SKM-1 (cell line): ENCODE measurements around the gene TUFT1.
A peak's percentile ranks its signal among the peaks of the same experiment; 100 is the strongest.

ENCODE experiments used
- DNase-seq: peaks from one replicate; lab custom pipeline; 2025; ENCODE audit not compliant: unreplicated experiment; lab: John Stamatoyannopoulos, UW

Gene TUFT1, protein sequence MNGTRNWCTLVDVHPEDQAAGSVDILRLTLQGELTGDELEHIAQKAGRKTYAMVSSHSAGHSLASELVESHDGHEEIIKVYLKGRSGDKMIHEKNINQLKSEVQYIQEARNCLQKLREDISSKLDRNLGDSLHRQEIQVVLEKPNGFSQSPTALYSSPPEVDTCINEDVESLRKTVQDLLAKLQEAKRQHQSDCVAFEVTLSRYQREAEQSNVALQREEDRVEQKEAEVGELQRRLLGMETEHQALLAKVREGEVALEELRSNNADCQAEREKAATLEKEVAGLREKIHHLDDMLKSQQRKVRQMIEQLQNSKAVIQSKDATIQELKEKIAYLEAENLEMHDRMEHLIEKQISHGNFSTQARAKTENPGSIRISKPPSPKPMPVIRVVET

DNA sequence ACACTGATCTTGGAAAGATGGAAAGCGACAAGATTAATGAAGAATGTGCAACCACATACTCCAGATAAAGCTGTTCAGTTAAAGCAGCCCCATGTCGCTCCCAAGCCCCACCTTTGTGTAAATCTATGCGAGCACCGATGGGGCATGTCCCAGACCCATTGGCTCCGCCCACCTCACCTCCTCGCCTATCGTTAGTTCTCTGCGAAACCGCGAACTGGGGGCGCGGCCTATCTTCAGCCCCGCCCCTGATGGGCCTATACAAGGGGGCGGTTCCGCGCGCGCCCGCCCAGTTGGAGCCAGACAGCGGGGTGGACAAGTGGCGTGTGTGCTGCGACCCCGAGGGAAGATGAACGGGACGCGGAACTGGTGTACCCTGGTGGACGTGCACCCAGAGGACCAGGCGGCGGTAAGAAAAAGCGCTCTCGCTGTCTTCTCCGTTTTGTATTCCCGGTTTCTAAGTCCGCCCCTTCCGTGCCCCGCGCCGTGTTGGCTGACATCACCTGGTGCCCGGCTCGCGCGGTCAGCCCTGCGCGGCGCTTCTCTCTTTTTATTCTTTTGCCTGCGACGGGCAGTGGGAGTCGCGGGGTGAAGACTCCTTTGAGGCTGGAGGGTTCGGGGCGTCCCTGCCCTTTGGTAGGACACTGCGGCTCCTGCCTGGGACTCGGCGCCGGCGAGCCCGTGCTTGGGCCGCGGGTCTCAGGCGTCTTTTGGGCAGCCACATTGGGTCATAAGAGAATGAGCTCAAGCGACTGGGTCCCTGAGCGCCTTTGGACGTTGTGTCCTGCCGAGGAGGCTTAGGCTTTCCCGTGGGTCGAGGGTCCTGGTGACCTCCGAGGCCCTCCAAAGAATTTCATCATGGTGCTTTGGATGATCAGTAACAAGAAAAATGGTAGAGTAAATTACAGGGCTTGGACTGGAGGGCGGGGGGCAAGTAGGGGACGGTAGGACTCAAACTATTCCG is at the start of gene TUFT1:
TSS of gene TUFT1 (plus strand) at position 289 of the 961 bp plus-strand sequence. CDS start at position 347, 58 bp downstream.
- peak; percentile 96 for DNase-seq

DNA sequence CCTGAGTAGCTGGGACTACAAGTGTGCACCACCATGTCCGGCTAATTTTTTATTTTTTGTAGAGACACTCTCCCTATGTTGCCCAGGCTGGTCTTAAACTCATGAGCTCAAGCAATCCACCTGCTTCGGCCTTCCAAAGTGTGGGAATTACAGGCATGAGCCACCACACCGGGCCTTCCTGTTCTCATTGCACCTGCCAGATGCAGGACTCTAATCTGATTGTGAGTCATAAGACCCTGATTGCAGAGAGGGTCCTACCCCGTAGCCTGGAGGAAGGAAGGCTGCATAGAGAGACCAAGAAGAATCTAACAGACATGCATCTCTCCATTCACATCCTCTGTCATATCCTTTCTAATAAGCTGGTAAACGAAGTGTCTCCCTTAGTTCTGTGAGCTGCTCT is 48.5 kb upstream of the TUFT1 start:
- DNase-seq: no peak

DNA sequence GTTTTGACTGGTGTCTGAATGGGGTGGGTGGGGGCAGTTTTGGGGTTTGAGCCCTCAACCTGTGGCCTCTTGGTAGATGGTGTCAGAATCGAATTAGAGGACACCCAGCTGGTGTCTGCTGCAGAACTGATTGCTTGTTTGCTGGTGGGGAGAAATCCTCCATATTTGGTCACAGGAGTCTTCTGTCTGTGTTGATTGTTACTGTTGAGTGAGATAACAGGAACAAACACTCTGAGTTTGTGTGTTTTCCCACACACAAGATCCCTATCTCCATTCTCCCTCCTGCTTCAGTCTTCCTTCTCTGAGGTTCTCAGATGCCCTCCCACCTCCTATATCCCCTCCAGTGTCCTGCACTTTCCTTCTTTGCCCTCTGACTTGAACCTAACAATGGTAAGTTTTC is 48.0 kb upstream of the TUFT1 start:
- DNase-seq: no peak

DNA sequence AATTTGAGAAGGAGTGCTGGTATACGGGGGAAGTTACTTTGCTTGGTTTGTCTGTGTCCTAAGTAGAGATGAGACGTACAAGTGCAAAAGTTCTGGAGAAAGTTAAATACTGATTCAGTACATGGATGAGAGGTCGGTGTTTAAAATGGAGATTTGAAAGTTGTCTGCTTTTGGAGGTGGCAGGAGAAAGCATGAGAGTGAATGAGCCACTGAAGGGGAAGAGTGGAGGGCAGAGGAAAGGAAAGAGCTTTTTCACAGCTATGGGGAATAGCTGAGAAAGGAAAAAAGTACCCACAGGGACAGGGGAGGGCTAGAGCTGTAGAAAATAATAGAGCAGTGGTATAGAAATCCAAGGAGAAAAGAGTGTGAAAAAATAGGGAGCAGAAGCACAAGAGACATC is 47.1 kb upstream of the TUFT1 start:
- DNase-seq: no peak

DNA sequence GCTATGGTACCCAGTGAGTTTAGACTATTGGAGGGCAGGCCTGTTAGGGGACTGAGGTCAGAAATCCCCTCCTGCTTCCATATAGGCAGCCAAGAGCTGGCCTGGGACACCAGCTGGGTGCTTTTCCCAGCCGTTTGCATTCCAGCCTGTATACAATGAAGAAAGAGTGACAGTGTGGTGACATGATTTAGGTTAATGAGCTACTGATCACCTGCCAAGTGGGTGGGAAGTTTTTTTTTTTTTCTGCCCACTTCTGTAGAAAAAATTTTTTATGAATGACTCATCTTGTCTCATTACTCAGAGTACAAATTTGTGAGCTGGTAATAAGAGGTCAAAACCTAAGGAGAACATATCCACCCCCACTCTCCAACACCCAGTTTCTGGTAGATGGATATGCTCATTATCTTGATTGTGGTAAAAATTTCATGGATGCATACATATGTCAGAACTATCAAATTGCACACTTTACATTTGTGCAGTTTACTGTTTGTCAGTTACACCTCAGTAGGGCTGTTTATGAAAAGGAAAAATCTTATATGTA is 45.3 kb upstream of the TUFT1 start:
- no peak for DNase-seq

DNA sequence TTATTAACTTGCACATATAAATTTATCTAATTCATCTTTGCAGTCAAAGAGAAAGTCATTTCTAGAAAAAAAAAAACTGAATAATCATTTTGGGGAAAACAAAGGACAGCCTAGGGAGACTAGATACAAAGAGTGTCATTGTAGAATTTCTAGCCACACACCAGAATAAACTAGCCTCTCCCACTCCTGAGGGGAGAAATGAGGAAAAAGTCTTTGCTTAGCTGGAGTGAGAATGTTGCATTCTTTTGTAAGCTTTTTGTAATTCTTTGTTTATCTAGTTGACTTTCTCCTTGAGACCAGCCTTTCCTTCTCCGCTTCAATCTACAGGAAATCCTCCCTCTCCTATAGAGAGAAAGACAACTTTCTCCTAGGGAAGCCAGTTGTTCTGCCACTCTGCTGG is 44.8 kb upstream of the TUFT1 start:
- no peak for DNase-seq

DNA sequence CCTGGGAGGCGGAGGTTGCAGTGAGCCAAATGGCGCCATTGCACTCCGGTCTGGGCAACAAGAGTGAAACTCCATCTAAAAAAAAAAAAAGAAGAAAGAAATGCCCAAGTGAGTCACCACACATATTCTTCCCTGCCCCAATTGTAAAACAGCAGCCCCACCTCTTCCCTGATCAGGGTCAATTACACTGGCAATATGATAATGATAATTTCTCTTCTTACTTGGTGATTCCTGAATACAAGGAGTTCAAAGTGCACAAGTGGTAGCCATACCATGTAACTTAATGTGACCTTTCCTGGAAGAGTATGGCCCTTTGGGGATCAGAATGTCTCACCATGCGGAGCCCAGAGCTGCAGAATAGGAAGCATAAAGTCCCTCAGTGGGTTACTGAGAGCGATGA is 40.7 kb upstream of the TUFT1 start:
- DNase-seq: no peak

DNA sequence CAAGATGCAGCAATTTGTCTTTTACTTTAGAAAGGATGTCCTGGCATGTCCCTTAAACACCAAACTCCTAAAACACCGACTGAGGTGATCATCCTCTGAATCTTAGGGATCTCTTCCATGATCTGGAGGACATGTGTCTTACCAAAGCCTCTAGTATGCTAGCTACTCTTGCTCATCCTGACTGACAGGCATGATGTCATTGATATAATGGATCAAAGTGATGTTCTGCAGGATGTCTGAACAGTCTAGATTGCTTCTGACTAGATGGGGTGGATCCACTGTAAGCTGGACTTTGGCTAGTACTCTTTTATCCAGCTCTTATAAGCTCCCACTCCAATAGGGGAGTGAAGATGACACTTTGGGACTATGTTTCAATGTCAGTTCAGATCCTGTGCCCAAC is 40.2 kb upstream of the TUFT1 start:
- no peak for DNase-seq

DNA sequence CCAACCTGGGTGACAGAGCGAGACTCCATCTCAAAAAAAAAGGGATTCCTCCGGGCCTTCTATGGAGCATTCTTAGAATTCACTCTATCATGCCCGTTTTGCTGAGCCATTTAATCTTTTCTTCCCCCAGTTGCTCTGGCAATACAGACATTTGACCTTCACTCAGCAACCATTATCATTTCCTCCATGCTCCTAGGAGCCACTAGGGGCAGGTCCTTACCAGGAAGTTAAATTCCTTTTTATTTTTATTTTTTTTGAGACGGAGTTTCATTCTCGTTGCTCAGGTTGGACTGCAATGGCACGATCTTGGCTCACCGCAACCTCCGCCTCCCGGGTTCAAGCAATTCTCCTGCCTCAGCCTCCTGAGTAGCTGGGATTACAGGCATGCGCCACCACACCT is 38.6 kb upstream of the TUFT1 start:
- no peak for DNase-seq

DNA sequence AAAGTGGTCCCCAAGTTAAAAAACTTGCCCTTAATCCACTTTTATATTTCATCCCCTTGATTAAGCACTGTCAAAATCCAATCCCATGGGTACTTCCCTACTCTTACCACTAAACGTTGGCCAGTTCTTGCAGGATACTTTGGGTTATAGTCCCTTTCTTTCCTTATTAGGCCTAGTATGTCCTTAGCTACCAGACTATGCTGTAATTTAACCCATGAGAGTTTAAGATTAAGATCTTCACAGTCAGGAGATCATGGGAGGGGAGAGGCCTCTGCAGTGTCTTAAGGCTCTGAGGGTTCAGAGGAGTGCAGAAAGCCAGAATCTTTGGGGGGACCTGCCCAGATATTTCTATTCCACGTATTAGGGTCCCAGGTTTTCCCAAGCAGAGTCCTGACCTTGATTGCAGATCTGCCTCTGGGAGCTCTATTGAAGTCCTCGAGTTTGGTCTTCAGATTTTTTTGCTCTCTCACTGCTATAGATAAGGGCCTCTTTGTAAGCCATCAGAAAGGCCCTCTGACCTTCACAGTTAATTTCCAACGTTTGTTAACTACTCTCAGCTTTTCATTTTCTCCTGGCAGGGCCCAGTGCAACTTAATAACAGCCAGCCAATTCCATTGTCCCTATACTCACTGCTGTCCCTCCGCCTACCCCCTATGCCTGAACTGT is 37.9 kb upstream of the TUFT1 start:
- no peak for DNase-seq

DNA sequence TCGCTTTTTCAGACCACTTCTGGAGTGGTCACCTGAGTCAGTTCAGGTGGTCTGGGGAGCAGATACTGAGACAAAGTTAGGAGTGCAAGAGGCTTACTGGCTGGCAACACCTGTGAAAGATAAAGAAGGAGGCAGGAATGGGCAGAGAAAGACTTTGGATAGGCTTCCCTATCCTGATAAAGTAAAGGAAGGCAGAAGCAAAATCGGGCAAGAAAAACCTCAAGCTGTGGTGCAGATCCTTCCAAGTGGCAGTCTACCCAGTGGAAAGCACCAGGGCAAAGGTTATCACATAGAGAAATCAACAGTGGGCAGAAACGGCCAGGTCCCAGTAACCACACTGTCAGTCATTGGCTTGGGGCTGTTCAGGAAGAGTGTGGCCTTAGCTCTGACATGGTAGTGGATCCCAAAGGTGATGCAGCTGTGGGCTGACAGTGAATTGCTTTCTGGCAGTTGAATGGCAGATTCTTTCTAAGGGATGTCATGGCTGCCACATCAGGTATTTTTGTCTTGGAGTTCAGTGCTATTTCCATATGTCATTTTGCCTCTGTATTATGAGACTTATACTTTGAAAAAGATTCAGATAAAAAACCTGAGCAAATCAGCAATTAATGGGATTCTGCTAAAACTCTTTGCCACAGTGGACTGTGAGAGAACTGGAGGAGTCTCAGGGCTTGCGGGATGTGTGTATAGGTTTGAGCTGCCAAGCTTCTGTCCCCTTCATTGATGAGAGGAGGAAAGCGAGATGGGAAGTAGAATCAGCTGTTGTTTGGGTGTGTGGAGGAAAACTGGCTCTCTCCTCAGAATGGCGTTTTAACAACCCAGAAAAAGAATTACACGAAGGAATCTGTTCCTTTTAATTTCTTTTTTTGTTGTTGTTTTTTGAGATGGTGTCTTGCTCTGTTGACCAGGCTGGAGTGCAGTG is 37.0 kb upstream of the TUFT1 start:
- no peak for DNase-seq

DNA sequence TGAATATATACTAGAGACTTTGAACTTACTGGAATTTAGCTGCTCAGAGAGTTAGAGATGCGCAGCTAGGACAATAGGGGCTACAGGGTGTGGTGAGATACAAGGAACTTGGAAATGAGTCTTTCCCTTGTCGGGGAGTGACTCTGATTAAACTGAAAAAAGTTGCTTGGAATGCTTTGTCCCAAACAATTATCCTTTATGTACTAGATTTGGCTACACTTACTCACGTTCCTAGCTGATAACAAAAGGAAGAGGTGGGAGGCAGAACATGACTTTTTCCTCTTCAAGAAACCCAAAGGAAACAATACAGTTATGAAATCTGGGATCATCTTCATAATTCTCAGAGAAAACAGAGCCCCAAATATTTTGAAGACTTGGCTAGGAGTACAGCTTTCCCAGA is 35.9 kb upstream of the TUFT1 start:
- DNase-seq: no peak

DNA sequence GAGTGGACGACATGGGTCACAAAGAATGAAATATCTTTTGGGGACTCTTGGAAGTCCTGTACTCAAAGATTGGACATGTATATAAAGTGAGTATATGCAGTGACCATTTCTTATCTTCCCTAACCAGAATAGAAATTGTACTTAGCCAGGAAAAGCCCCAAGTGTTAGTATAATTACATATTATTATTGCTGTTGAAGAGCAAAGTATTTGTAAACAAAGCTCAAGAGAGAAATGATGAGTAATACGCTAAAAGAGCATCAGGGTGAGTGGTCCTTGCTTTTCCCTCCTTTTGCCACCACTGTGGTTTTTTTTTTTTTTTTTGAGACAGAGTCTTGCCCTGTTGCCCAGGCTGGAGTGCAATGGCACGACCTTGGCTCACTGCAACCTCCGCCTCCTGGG is 35.4 kb upstream of the TUFT1 start:
- DNase-seq: no peak

DNA sequence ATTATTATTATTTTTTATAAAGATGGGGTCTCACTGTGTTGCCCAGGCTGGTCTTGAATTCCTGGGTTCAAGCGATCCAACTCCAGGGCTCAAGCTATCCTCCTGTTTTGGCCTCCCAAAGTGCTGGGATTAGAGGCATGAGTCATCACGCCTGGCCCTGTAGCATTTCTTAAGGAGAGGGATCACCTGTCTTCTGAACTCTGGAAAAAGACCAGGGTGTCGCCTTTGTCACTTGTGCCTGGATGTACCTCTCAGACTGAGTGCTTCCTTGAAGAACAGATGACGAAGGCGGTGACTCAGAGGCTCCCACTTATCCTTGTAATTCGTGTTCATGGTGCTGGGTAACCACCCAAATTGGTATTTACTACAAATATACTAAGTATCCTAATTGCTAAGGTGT is 31.3 kb upstream of the TUFT1 start:
- no peak for DNase-seq

DNA sequence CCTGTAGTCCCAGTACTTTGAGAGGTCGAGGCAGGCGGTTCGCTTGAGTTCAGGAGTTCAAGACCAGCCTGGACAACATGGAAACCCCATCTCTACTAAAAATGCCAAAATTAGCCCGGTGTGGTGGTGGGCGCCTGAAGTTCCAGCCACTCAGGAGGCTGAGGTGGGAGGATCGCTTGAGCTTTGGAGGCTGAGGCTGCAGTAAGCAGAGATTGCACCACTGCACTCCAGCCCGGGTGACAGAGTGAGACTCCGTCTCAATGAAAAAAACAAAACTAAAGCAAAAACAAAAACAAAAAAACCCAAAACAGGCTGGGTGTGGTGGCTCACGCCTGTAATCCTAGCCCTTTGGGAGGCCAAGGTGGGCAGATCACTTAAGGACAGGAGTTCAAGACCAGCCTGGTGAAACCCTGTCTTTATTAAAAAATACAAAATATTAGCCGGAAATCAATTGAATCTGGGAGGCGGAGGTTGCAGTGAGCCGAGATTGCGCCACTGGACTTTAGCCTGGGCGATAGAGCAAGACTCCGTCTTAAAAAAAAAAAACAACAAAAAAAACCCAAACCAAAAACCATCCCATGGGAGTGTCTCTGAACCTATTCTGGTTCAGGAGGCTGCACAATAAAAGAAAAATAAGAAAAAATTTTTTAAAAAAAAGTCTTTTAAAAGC is 30.6 kb upstream of the TUFT1 start:
- DNase-seq: no peak

DNA sequence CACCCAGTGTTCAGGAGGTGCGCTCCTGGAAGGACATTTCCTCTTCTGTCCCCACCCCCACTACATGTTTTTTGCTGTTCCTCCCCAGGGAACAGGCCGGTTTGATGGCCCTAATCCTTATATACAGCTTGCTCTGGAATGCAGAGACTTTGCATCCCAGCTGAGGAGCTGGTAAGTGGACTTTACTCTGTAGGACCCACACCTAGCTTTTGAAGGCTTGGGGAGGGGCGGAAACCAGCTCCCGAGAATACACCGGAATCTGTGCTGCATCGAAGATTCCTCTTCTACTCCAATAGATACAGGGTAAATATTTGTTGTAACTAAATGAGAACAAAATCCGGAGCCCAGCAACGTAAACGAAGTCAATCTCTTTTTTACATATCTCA is 30.1 kb upstream of the TUFT1 start:
- no peak for DNase-seq

DNA sequence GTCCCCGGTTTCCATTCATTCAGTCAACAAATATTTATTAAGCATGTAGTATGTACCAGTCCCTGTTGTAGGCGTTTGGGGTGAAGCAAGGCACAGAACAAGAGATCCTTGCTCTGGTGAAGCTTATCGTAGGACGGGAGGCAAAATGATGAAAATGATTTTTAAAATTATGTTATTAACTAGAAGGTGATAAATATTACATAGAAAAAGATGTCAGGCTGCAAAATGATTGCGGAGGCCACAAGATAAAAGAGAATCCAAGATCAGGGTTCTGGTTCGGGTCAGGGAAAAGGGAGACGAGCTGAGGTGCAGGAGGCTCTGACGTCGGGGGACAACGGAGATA is 29.5 kb upstream of the TUFT1 start:
- DNase-seq: no peak

DNA sequence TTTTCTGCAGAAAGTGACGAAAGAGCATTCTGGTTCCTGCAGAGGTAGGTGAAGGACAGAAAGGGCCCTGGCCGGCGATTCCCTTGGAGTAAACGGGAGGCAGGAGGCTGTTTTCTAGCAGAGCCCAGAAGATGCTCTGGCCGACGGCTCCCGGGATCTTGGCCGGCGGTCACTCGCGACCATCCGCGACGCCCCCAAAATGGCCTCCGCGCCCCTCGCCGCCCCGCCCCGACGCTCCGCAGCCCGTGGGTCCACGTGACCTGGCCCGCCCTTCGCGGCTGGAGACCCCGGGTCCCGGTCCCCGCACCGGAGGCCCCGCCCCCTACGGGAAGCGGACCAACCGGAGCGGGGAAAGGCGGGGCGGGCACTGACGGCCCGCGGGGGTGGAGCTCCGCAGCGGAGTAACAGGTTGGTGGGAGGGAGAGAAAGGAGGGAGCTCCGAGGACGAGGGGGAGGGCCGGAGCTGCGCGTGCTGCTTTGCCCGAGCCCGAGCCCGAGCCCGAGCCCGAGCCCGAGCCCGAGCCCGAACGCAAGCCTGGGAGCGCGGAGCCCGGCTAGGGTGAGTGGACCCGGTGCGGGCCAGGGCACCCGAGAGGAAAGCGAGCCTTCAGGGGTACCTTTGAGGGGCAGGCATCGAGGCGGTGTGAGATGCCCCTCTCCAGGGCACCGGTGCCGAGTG is 29.0 kb upstream of the TUFT1 start, which contains the start of gene CGN:
TSS of gene CGN (plus strand) at position 431 of the 679 bp plus-strand sequence. CDS start 7,133 bp downstream, outside the sequence.
- peak; percentile 94 for DNase-seq

DNA sequence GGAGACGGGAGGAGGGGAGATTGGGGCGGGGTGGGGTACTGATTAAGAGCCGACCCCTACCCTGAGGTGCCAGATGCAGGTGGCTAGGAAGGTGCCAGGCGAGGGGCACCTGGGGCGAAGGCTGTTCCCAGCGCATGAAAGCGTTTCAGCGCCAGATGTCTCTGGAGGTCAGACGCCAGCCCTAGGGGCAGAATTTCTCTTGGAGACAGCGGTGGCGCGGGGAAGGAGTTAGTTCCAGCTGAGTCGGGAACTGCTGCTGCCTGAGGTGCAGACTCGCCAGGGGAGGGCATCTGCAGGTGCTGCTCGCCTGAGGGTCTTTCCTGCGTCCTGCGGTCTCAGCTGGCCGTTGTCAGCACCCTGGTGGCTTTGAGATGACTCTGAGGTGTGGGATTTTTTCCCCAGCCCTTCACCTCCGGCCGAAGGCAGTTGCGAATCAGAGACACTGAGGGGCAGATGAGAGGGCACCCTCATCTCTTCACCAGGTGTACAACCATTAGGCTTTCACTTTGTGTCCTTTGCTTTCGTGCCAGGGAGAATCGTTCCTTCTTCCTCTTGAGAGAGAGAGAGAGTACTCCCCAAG is 28.4 kb upstream of the TUFT1 start:
- peak; percentile 57 for DNase-seq
